Endothelial cell of hepatic sinusoid (primary cell): Measurements from ENCODE around the gene RRAS2.
"Not testable (repeated sequence)": the region's sequence is repeated elsewhere in the genome, so short reads cannot be mapped to it uniquely, and the experiment has no call there.

Source experiments
- in situ Hi-C: cut with HindIII; loops from 2 replicates; pipeline ENCODE4 v1.10.0; 2017; ENCODE audit warnings: low sequenced_read_pairs

Gene RRAS2

GRCh38 chr11:14358729-14359439 lies at the start of gene RRAS2:
Gene RRAS2, minus strand, starts transcription at chr11:14359183. Its CDS starts 313 bp downstream, at chr11:14358870.
- in situ Hi-C loops = no loop called here

GRCh38 chr11:14408612-14409011 lies 49.6 kb upstream of the RRAS2 start:
- in situ Hi-C loops = no loop called here

- in situ Hi-C loops = not testable (repeated sequence)
Measured at GRCh38 chr11:14406116-14406515, 47.1 kb upstream of the RRAS2 start.

- in situ Hi-C loops = not testable (repeated sequence)
Measured at GRCh38 chr11:14403528-14403927, 44.5 kb upstream of the RRAS2 start.

- in situ Hi-C loops = no loop called here
Measured at GRCh38 chr11:14399087-14399486, 40.1 kb upstream of the RRAS2 start.

GRCh38 chr11:14396273-14396672 lies 37.3 kb upstream of the RRAS2 start:
- in situ Hi-C loops = no loop called here

- in situ Hi-C loops = no loop called here
Measured at GRCh38 chr11:14393889-14394288, 34.9 kb upstream of the RRAS2 start.

- in situ Hi-C loops = no loop called here
Measured at GRCh38 chr11:14393129-14393528, 34.1 kb upstream of the RRAS2 start.

- in situ Hi-C loops = no loop called here
Measured at GRCh38 chr11:14390669-14391068, 31.7 kb upstream of the RRAS2 start.

- in situ Hi-C loops = no loop called here
Measured at GRCh38 chr11:14388352-14388751, 29.4 kb upstream of the RRAS2 start.

GRCh38 chr11:14386895-14387480 lies 28.0 kb upstream of the RRAS2 start:
- in situ Hi-C loops = no loop called here

GRCh38 chr11:14386081-14386480 lies 27.1 kb upstream of the RRAS2 start:
- in situ Hi-C loops = no loop called here

GRCh38 chr11:14384338-14384737 lies 25.4 kb upstream of the RRAS2 start:
- in situ Hi-C loops = no loop called here

- in situ Hi-C loops = no loop called here
Measured at GRCh38 chr11:14381968-14382367, 23.0 kb upstream of the RRAS2 start.

GRCh38 chr11:14380947-14381561 lies 22.1 kb upstream of the RRAS2 start:
- in situ Hi-C loops = no loop called here

GRCh38 chr11:14380125-14380936 lies 21.3 kb upstream of the RRAS2 start:
- in situ Hi-C loops = no loop called here

- in situ Hi-C loops = no loop called here
Measured at GRCh38 chr11:14378171-14378570, 19.2 kb upstream of the RRAS2 start.

- in situ Hi-C loops = no loop called here
Measured at GRCh38 chr11:14376920-14377319, 17.9 kb upstream of the RRAS2 start.

GRCh38 chr11:14374922-14375830 lies 16.2 kb upstream of the RRAS2 start:
- in situ Hi-C loops = no loop called here

GRCh38 chr11:14373941-14374646 lies 15.1 kb upstream of the RRAS2 start:
- in situ Hi-C loops = no loop called here
